OCI-M2 (cell line): ENCODE results near the gene LDB2.

ENCODE experiments used
- DNase-seq: peaks from one replicate; lab custom pipeline; 2025; ENCODE audit not compliant: unreplicated experiment; lab: John Stamatoyannopoulos, UW

Gene LDB2

DNA sequence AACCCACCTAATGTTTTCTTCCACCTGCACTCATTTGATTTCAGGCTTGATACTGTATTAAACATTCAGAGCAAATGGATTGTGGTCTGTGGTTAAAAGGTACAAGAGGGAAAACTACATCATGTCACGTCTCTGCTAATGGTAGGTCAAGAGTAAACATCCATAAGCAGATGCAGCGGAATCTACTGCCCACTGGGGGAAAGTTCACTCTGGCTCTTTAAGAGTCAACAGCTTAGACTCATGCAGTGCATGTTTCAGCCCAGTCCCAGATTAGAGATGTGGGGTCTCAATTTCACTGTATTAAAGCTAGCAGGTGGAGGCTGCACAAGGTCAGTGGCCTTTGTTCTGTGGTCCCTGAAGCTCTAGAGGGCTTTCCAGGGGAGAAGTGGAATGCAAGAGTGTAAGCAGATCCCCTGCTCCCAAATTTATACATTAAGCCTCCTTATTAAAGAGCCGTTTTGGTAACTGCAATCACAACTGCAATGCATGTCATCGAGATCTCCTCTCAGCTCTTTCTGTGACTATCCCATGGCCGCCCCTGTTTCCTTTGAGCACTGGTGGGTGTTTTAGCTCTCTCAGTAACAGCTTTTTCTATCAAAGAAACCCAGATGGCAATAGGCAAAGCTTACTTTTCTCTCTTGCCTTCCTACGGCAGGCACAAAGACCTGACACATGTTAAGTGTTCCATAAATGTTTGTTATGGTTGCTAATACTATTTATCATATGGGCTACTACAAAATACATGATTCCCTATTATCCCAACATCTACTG is 53.4 kb downstream of the LDB2 start:
- no peak for DNase-seq

DNA sequence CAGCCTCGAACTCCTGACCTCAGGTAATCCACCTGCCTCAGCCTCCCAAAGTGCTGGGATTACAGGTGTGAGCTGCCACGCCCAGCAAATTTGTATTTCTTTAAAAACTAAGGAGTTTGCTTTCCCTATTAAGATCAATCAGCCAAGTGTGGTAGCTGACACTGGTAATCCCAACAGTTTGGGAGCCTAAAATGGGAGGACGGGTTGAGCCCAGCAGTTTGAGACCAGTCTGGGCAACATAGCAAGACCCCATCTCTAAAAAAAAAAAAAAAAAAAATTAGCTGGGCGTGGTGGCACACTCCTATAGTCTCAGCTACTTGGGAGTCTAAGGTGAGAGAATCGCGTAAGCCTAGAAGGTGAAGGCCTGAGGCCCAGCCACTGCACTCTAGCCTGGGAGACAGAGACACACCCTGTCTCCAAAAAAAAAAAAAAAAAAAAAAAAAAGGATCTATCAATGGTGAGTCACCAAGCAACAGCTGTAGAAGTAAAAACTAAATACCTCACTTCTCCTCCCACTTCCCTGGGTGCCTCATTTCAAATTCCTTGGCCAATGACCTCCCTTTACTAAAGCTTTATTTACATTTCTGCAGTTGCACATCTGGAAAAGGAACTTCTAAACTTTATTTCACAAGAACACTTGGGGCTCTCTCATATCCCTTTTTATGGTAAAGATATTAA is 54.5 kb downstream of the LDB2 start:
- no peak for DNase-seq

DNA sequence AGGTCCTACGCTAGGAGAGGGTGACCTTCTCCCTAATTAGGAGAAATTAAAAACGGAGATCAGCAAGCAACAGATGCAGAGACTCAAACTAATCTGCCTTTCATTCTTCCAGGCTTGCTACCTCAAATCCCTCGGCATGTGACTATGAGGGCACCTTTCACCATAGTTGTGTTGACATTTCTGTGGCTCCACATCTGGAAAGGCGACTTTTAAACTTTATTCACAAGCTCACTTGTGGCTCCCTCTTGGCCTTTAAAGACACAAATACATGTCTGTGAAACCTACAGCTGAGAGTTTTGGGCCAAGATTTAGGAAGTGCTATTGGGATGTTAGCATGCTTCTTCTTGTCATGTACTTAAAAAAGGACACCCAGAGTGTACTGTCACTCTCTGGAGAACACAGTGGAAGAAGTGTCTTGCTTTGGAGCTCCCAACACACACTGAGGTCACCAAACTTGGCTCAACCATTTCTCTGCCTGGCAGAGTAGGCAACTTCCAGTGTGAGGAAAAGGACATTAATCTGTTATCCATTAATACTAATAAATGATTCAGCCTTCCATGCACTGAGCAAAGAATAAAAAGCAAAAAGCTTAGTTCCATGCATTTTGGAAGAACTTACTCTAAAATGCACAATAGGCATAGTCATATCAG is 60.1 kb downstream of the LDB2 start:
- no peak for DNase-seq

GRCh38 chr4:16837475-16837874 is 61.0 kb downstream of the LDB2 start:
- DNase-seq: no peak

GRCh38 chr4:16836324-16836723 is 62.1 kb downstream of the LDB2 start:
- no peak for DNase-seq

DNA sequence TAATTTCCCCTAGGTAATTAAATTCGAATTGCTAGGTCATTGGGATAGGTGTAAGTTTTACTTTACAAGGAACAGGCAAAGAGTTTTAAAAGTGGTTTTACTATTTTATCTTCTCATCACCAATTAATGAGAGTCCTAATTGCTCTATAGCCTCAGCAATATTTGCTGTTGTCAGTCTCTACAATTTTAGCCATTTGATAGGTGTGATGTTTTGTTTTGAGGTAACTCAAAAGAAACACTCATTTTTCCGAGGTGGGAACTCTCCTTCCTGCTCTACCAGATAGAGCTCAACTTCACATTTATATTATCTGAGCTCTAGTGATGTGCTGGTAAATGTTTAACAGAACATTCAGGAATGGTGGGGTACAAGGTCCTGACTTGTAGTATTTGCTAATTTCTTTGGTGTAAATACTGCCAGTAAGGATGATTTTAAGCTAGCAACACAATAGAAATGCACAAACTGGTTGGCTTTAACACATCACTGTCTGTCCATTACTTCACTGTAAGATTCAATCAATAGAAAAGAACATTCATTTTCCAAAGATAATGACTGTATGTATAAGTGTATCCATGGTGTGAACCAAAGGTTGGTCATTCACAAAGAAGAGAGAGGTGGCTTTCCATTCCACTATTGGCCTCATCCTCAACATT is 62.7 kb downstream of the LDB2 start:
- DNase-seq: no peak

DNA sequence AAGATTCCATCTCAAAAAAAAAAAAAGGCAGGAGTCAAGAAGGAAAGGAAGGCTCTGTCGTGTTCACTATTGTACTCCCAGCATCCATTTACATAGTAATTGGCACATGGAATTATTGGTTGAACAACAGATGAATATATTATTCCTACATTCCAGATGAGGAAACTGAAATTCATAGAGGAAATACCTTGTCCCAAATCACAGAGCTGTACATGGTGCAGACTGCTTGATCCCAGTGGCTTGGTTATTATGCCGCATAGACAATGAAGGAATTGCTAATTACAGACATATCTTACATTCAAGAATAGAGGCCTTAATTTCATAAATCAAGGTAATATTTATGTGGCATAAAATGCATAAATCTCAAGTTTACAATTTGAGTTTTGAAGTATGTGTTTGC is 63.6 kb downstream of the LDB2 start:
- DNase-seq: no peak

GRCh38 chr4:16833722-16834121 is 64.7 kb downstream of the LDB2 start:
- no peak for DNase-seq

DNA sequence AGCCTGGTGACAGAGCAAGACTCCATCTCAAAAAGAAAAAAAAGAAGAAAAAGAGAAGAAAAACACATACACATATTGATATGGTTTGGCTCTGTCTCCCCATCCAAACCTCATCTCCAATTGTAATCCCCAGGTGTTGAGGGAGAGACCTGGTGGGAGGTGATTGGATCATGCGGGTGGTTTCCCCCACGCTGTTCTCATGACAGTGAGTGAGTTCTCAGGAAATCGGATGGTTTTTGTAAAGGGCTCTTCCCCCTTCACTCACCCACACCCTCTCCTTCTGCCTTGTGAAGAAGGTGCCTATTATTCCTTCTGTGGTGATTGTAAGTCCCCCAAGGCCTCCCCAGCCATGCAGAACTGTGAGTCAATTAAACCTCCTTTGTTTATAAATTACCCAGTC is 68.4 kb downstream of the LDB2 start:
- DNase-seq: no peak

DNA sequence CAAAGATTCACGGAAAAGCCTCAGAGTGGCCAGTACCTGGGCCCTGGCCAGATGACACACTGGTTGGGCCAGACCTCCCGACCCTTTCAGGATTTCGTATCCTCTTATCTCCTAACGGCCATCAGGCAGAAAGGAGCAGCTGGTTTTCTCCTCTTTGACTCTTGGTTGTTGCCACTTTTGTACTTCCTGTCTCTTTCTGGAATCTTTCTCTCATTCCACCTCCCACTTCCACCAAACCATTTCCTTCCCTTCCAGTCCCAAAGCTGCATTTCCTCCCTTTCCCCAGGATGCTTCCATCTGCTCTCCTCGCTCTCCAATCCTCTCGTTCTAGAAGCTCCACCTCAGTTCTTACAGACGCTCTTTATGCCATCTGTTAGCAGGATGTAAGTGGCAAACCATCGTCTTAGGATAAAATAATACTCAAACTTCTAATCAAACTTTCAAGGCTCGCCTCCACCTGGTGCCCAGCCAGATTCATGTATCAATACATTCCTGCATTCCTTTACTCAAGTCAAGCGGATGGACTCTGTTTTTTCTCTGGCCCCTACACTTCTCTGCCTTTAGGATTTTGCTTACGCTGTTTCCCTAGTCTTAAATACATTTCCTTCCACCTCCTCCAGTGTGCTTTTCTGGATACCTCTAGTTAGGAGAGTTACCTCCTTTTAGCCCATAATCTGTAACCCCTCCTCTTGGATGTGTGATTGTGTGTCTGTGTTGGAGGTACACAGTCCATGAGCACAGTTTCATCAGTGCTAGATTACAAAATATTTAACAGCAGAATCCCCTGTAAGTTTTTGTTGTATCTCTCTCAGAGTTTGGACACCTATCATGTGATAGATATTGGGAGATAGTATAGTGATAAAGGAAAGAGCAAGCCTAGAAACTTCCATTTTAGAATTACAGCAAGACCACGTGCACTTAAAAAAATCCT is 70.4 kb downstream of the LDB2 start:
- no peak for DNase-seq

GRCh38 chr4:16827045-16827444 is 71.4 kb downstream of the LDB2 start:
- DNase-seq: no peak

- no peak for DNase-seq
These were observed 72.0 kb downstream of the LDB2 start for GRCh38 chr4:16826406-16826910.

- DNase-seq: no peak
These were observed 74.1 kb downstream of the LDB2 start for GRCh38 chr4:16824278-16824806.

- DNase-seq: no peak
These were observed 78.1 kb downstream of the LDB2 start for GRCh38 chr4:16820329-16820728.

GRCh38 chr4:16819652-16820051 is 78.8 kb downstream of the LDB2 start:
- DNase-seq: no peak

DNA sequence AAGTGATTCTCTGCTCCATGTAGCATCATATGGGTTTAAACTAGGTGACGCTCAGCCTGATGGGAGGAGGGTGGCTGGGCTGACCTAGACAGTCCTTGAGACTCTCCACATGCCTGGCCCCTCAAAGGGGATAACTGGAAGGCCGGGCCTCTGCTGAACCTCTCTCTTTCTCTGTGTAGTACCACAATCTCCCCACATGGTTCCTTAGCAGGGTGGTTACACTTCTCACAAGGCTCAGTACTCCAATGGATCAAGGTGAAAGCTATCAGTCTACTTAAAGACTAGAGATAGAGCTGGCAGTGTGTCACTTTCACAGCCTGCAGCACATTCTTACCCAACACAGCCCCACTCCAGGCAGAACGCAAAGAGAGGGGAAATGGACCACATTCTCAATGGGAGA is 80.4 kb downstream of the LDB2 start:
- DNase-seq: no peak

DNA sequence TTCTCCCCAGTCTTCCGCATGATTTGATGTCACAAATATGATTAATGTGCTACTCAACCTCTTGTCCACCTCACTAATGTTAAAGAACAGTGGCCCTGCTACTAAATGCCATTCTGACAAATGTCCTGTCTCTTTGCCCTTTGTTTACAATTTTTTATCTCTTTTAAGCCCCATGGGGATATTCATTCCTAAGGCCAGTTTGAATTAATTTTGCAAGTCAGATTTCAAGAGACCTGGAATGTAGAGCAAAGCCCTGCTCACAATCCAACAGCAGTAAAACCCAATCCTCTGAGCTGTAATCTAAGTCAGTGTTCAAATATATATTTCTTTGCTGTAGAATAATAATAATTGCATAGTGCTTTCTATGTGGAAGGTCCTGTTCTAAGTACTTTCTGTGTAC is 81.2 kb downstream of the LDB2 start:
- no peak for DNase-seq

GRCh38 chr4:16814361-16814760 is 84.1 kb downstream of the LDB2 start:
- DNase-seq: no peak

DNA sequence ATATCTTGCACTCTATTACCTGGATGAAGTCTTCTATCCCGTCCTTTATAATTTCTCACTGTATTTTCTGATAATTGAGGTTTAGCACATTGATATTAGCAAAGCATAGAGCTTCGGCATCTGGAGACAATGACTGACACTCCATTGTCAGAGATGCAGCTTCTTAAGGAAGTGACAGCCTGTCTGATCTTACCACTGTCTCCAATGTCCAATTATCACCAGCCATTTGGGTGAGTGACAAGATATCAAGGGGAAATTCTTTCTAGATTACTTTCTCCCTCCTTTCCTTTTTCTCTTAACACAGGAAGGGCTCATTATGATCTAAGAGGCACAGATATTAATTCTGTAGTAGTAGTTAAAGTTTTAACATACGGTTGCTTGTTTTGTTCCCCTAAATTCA is 86.4 kb downstream of the LDB2 start:
- no peak for DNase-seq

GRCh38 chr4:16809943-16810342 is 88.5 kb downstream of the LDB2 start:
- DNase-seq: no peak
